HG02763 (cell line): ENCODE results near the gene KCP.

ENCODE experiments used
- ATAC-seq: cut with Tn5 transposase; IDR thresholded peaks from one replicate; pipeline ENCODE4 v1.9.1; 2021; ENCODE audit warnings: mild to moderate bottlenecking, moderate library complexity; ENCODE audit not compliant: unreplicated experiment

The KCP gene

DNA sequence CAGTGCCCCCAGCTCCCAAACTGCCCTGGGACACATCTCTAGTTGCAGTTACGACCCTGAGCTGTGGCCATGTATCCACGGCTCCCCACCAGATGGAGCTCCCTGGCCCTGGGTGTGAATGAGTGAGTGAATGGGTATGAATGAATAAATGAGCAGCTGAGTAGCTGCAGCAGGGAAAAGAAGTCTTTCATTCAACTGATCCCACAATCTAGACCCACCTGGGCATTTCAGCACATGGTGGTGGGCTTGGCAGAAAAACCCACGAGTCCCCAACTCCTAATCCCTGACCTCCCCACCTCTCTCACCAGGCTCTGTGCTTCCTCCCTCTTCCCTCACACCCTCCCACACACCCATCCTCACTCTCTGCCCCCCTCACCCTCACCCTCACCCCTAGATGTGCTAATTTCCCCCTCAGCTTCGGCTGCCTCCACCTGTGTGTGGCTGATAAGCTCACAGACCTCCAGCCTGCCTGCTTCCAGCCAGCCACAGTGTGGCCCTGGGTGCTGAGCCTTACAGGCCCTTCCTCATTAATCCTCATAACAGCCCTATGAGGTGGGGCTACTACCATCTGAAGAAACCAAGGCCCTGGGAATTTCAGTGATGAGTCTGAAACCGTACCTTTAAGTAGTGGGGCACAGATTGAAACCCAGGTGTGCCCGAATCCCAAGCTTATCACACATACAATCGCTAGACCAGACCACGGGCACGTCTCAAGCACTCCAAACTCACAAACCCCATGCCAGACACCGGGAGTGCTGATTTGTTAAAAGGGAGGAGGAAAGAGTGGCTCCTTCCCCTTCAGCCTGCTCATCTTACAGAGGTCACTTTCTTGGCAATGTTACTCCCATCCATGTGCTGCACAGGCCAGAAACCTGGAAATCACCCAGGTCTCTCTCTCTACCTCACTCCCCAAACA is 50.1 kb downstream of the KCP start:
- no peak for ATAC-seq

- no peak for ATAC-seq
These were observed 51.0 kb downstream of the KCP start for GRCh38 chr7:128859232-128860157.

DNA sequence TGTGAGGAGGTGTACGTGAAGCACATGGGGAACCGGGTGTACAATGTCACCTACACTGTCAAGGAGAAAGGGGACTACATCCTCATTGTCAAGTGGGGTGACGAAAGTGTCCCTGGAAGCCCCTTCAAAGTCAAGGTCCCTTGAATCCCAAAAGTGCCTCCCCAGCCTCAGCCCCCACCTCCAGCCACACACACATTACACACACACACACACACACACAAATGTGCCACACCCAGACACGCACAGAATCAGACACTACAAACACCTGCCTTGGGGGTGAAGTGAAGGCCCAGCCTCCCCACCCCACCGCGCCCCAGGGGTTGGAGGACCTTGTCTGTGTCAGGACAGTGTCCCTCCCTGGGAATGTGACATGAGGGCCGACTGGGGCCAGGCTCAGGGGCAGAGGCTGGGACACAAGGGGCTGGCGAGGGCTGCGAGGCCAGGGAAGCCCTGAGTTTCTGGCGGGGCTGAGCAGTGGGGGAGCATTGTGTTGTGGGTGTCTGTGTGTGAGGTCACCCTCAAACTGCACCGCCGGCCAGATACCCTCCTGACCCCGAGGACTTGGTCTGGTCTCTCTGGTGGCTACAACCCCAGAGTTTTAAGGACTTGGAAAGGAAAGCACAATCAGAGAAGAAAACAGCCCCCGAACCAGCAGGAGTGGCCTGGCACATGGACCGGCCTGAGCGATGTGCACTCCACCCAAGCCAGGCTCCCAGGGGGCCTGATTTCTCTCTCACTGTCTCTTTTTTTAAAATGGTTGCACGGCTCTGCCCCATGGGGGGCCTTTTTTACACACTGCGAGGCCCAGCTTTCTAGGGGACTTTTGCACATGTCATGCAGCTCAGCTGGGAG is 51.9 kb downstream of the KCP start:
- ATAC-seq, result no peak

DNA sequence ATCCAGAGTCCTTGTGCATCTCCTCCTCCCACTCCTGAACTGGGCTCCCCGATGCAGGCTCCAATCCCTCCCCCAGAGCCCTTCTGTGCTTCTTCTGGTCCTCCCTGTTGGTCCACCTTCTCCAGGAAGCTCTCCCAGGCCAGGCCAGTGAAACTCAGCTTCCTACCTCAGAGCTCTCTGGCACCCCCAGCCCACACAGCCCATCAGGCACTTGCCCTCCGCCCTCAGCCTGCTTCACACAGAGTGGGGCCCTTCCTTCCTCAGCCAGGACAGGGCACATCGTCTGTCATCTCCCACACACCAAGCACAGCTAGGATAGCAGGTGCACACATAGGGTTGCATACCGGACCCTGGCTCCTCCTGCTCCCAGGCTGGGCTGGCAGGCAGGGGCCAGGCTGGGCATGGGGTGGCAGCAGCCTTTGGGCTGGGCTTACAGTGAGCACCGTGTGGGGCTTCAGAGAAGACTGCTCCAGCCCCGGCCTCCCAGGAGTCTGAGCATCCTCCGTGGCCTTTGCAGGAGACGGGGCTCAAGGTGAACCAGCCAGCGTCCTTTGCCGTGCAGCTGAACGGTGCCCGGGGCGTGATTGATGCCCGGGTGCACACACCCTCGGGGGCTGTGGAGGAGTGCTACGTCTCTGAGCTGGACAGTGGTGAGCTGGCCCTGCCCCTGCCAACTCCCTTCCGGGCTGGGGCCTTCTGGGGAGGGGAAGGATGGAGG is 54.3 kb downstream of the KCP start:
- no peak for ATAC-seq

GRCh38 chr7:128855559-128855958 is 55.0 kb downstream of the KCP start:
- ATAC-seq, result no peak

DNA sequence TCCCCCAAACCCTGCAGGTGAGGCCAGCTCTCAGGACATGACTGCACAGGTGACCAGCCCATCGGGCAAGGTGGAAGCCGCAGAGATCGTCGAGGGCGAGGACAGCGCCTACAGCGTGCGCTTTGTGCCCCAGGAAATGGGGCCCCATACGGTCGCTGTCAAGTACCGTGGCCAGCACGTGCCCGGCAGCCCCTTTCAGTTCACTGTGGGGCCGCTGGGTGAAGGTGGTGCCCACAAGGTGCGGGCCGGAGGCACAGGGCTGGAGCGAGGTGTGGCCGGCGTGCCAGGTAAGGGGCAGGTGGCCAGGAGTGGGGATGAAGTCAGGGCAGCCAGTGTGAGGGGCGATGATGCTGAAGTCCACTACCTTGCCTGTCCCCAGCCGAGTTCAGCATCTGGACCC is 56.1 kb downstream of the KCP start:
- ATAC-seq, result no peak

DNA sequence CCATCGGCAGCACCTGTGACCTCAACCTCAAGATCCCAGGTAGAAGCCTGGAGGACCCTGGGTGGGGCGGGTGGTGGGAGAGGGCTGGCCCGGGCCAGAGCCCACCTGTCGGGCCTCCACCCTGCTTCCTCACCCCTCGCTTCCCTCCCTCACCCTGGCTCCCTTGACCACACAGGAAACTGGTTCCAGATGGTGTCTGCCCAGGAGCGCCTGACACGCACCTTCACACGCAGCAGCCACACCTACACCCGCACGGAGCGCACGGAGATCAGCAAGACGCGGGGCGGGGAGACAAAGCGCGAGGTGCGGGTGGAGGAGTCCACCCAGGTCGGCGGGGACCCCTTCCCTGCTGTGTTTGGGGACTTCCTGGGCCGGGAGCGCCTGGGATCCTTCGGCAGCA is 56.7 kb downstream of the KCP start:
- ATAC-seq, result no peak

DNA sequence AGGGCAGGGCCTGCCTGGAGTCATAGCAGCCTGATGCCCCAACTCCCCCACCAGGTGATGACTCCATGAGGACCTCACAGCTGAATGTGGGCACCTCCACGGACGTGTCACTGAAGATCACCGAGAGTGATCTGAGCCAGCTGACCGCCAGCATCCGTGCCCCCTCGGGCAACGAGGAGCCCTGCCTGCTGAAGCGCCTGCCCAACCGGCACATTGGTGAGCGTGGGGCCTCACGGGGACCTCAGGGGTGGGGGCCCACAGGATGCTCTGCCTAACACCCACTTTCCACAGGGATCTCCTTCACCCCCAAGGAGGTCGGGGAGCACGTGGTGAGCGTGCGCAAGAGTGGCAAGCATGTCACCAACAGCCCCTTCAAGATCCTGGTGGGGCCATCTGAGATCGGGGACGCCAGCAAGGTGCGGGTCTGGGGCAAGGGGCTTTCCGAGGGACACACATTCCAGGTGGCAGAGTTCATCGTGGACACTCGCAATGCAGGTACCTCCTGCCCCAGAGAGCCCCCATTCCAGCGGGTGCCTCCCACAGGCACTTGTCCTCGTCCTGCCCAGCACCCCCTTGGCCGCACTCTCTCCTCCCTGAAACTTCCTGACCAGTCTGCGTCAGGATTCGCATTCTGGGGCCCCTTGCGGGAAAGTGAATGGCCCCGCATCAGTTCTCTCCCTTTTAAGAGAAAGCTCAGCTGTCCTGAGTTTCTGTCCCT is 57.8 kb downstream of the KCP start:
- ATAC-seq, result no peak

DNA sequence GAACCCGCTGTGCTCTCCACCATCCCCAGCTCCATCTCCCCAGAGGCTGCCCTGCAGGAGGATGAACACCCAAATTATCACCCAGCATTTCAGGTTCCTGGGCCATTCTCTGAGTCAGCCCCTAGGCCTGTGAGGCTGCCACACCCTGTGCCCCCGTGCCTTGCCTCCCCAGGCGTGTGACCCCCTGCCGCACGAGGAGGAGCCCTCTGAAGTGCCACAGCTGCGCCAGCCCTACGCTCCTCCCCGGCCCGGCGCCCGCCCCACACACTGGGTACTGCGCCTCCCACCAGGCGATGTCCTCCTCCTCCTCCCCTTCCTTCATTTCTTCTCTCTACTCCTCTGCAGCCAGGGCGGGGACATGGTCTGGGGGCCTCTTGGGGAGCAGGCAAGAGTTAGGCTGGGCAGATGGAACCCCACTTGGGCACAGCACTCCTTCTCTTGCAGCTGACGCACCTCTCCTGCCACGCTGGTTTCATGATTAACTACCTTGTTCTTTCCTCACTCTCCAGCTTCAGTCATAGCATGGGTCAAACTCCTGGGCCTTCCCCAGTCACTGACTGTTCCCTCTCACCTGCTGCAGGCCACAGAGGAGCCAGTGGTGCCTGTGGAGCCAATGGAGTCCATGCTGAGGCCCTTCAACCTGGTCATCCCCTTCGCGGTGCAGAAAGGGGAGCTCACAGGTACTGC is 60.6 kb downstream of the KCP start:
- no peak for ATAC-seq

- ATAC-seq, result no peak
These were observed 61.4 kb downstream of the KCP start for GRCh38 chr7:128849156-128849515.

DNA sequence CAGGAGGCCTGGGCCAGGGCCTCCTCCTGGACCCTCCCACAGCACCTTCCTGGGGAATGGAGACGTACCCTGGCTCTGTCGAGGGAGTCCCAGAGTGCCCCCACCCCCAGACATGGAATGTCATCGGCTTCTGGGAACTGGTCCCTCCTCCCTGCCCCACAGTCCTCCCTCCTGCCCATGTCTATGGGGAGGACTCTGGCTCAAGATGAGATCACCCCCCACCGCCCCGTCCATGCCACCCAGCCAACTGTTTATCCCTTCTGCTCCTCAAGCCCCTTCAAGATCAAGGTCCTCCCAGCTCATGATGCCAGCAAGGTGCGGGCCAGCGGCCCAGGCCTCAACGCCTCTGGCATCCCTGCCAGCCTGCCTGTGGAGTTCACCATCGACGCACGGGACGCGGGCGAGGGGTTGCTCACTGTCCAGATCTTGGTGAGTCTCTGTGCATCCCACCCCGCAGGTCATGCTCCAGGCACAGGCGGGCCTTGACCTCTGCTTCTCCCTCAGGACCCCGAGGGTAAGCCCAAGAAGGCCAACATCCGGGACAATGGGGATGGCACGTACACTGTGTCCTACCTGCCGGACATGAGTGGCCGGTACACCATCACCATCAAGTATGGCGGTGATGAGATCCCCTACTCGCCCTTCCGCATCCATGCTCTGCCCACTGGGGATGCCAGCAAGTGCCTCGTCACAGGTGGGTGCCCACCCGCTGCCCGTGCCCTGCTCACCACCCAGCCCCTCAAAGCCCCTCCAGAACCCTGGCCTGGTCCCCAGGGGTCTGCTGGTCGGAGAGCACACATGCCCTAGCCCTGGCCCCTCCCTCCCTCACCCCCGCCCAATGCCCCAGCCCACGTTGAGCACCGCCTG is 62.0 kb downstream of the KCP start:
- ATAC-seq, result no peak

DNA sequence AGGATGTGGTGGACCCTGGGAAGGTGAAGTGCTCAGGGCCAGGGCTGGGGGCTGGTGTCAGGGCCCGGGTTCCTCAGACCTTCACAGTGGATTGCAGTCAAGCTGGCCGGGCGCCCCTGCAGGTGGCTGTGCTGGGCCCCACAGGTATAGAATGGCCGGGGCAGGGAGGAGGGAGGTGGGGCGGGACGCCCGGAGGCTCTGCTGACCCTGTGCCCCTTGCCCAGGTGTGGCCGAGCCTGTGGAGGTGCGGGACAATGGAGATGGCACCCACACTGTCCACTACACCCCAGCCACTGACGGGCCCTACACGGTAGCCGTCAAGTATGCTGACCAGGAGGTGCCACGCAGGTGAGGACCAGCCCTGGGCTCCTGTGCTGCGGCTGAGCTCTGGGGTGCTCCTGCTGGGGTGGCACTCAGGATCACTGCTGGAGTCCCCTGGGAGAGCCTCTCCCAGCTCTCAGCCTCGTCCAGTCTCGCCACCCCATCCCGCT is 62.7 kb downstream of the KCP start:
- no peak for ATAC-seq

GRCh38 chr7:128846781-128847444 is 63.6 kb downstream of the KCP start:
- no peak for ATAC-seq

- no peak for ATAC-seq
These were observed 64.5 kb downstream of the KCP start for GRCh38 chr7:128845987-128846386.

DNA sequence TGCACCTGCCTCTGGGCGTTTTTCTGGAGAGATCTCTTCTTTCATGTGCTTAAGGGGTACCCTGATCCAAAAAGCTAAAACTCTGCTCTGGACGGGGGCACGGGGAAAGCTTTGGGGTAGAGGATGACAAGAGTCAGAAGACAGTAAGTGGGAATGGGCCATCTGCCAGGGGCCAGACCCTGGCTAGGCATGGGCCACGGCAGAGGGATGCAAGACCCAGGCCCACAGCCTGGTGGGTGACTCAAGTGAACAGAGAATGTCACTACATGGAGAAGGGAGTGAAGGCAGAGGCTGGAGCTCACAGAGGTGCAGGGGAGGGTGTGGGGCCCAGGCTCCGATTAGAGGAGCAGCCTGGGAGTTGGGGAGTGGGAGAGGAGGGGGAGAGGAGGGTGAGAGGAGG is 65.0 kb downstream of the KCP start:
- ATAC-seq, result no peak

DNA sequence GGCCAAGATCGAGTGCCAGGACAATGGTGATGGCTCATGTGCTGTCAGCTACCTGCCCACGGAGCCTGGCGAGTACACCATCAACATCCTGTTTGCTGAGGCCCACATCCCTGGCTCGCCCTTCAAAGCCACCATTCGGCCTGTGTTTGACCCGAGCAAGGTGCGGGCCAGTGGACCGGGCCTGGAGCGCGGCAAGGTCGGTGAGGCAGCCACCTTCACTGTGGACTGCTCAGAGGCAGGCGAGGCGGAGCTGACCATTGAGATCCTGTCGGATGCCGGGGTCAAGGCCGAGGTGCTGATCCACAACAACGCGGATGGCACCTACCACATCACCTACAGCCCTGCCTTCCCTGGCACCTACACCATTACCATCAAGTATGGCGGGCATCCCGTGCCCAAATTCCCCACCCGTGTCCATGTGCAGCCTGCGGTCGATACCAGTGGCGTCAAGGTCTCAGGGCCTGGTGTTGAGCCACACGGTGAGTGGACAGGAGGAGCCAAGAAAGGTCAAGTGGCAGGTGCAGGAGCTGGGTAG is 65.7 kb downstream of the KCP start:
- no peak for ATAC-seq

GRCh38 chr7:128843938-128844621 is 66.4 kb downstream of the KCP start:
- ATAC-seq, result no peak
